Activated CD4-positive, alpha-beta T cell treated with anti-CD3 and anti-CD28 coated beads for 24 hours (primary cell): Measurements from ENCODE around the gene CD36.

Experiments used
- DNase-seq, 2 donors: peaks; one replicate each; pipeline ENCODE4 v3.0.0-alpha.2; 2020; ENCODE audit warnings: low read depth in 2 of 2

Gene CD36

DNA sequence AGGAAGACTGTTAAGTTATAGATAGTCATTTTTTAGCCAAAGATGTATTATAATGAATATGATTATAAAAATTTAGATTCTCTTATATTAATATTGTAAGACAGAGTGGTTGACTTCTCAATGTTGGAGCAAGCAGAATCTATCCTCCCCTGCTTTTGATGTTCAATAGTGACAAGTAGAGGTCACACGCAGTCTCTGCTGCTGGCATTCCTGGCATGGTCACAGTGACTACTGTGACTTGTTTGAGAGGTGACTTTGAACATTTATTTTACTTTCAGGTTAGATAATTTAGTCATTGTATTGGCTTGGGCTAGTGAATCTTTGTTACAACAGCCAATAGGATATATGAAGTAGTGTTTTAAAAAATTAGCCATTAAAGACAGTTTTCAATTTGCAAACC lies 13.7 kb upstream of the CD36 start:
- DNase-seq = no peak

DNA sequence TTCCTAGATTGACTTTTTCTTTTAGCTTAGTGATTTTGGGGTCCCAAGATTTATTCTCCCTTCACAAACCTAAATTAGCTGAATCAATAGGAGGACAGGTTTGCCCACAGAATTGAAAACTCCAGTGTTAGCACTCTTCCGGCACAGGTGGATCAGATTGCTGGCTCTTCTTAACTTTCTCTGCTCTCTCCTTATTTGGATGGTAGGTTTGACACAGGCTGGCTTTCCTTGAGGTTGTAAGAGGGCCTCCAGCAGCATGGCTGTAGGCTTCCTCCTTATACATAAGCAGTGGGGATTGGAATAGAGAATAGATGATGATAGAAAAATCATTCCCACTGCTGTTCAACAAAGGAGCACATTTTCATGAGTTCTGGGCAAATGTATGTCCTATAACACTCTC lies 9.4 kb upstream of the CD36 start:
- no peak for DNase-seq

DNA sequence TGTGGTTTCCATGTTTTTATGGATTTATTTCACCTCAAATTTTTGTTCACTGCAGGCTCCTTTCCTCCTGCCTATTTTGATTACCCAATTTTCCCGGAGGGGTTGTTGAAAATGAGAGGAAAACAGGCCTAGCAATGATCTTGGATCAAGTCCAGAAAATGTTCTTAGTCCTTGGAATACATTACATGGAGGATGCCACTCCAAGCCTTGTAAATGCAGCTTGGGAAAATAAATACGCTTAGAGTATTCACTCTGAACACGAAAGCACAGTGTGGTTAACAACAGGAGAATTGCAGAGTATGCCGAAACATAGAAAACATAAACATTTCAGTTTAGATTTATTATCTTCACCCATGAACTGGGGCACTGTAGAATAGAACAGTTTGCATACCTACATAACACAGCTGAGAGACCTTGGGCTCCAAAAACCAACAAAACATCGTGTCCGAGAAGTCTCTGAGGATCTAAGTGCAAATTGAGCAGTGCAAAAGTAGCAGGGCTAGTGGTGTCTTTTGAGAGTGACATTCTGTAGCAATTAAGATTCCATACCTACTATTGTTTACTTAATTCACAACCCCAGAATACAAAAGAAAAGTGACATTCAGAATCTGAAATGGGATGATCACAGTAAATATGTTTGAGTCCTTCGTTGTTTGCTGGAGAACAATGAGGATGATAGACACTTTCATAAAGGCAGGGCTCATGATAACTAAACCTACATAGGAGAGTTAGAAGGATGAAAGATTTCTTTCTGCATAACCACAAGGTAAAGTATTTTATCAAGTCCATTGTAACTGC lies 7.6 kb upstream of the CD36 start:
- no peak for DNase-seq

GRCh38 chr7:80631421-80631820 lies 7.0 kb upstream of the CD36 start:
- DNase-seq = no peak

- no peak for DNase-seq
These were observed 6.3 kb upstream of the CD36 start for GRCh38 chr7:80632139-80632538.

DNA sequence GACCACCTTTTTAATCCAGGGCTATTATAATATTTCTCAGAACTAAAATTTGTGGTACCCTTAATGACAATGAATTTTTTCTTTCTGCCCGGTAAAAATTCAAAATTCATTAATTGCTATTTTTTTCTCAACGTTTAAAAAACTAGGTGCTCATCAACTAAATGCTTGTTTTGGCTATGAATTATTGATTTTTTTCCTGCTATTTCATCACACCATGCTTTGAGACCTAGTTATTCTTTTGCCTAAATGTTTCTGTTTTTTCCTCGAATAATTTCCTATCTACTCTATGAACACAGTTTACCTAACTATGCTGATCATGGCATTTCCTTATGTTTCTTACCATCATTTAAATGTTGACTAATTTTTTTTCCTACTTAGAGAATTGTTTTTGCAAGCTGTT lies 5.6 kb upstream of the CD36 start:
- no peak for DNase-seq

DNA sequence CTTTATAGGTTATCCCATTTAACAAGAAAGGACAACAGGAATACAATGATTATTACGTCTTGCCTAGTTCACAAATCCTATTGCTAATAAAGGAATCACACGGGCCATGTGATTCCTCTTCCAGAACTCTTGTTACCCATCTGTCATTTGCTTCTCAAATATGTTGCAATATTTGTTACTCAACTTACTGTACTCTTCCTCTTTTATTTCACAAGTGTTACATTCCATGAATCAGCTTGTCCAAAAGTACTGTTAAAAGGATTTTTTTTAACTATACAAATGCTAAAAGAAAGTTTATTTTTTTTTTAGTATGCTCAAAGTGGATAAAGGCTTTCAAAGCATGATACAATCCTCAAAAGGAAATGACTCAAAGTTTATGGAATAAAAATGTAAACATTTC lies 3.9 kb upstream of the CD36 start:
- no peak for DNase-seq

- DNase-seq = no peak
These were observed 2.9 kb upstream of the CD36 start for GRCh38 chr7:80635533-80635932.

- DNase-seq = no peak
These were observed 2.4 kb upstream of the CD36 start for GRCh38 chr7:80635998-80636397.

GRCh38 chr7:80636709-80637108 lies 1.7 kb upstream of the CD36 start:
- DNase-seq = no peak

DNA sequence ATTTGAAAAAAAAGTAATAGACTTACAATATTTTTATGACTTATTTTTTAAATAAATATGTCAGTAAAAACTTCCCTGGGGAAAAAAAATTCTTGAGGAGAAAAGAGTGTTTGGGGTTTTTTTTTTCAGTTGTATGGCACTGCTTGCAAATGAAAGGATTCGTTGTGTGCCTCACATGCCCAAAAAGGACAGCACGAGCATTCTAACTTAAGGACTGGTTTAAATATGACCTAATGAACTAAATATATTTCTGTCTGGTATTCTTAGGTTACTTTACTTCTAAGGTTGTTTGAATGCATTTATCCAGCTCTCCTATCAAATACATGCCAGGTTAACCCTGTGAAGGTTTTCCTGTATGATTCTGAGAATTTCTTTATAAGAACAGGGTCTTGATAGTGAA lies 988 bp upstream of the CD36 start:
- no peak for DNase-seq

GRCh38 chr7:80639011-80639410 lies 569 bp downstream of the CD36 start:
- DNase-seq = no peak

DNA sequence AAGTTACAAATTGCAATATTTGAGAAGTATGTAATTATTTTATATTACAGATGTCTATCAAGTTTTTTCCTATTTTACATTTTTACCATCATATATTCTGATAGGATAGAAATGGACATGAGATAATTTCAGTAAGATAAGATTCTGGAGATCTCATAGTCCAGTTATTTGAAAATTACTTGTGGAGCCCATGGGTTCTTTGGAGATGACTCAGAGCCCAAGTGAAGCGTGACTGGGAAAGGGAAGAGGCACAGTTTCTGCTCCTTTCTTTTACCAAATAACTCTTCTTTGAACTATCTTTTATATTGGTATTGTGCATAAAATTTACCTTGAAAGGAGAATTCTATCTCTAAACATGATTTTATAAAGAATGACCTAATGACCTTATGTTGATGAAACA lies 2.4 kb downstream of the CD36 start:
- DNase-seq = no peak

GRCh38 chr7:80641548-80641947 lies 3.1 kb downstream of the CD36 start:
- no peak for DNase-seq

DNA sequence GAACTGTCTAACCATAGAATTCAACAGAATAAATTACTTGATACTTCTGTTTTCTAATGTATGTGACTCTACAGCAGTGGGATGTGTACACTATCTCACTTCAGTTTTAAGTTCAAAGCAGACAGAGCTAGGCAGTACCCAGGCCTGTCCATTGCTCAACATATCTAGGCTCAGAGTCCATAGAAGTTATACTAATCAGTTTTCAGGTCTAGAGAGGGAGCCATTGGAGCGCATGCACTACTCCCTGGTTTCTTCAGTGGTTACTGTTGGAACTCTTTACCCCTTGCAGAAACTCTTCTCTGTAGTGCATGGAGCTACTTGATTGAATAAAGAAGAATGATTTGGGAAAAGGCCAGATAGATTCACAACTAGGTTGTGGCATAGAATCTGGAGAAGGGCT lies 4.4 kb downstream of the CD36 start:
- no peak for DNase-seq

DNA sequence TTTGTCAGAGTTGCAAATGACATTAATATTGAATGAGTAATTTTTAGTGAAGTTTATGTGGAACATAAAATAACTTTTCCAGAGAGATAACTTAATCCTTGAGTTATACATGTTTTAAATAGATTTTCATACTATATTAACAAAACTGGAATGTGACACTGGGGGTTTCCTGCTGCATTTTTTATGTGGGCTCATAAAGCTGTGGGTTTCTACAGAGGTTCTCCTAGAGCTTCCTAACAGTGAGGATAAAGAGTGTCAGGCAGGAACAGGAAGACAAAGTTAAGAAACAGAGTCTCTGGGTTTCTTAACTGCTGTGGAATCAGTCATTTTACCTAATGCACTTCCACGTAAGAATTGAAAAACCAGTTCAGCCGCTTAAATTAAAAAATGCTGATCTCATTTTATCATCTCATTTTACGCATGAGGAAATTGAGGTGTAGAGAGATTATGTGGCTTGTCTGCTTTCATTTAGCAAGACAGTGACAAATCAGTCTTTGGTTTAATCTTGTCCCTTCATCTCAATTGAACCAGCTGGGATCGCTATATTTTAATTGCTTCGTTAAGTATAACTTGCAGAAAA lies 5.0 kb downstream of the CD36 start:
- no peak for DNase-seq

DNA sequence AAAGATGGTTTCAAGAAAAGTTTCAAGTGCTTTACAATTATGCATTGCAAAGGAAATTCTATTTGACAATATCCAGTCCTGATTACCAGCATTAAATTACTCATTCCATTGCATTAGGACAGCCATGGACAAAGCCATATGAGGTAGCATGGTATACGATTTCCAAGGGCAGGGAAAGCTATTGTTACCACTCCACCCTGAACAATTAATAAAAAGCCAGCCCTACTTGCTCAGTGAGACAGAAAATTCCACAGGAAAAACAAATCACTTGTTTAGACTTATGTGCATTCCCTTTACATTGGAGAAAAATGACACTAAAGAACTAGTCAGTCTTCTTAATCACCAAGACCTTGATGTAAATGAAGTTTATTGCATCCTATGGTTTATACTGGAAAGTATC lies 5.6 kb downstream of the CD36 start:
- no peak for DNase-seq

GRCh38 chr7:80646083-80646865 lies 7.8 kb downstream of the CD36 start:
- DNase-seq = no peak

- DNase-seq = no peak
These were observed 9.0 kb downstream of the CD36 start for GRCh38 chr7:80647436-80647835.

DNA sequence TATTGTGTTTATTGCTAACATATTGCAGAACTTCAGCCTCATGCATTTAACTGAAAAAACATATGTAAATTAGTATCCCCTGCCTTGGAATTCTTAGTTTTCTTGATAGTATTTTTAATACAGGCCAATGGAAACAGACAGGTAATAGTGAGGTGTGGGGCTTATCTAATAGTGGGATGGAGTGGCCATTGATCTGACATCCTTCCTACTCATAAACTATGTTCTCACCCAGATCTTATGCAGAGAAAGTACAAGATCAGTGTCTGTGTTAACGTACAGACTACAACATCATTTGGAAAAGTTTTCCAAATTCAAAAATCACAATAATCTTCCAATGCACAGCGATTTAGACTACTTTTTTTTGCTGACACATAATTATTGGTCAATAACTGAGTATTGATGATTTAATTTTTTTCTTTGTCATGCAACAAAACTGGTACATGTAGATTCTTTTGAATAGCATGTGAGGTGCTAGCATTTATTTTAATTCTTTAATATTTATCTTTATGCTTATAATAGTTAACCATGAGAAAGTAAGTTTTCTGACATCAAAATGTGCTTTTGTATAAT lies 9.7 kb downstream of the CD36 start:
- DNase-seq = no peak

- DNase-seq = no peak
These were observed 10.6 kb downstream of the CD36 start for GRCh38 chr7:80649011-80649410.

GRCh38 chr7:80650030-80650429 lies 11.6 kb downstream of the CD36 start:
- DNase-seq = no peak

GRCh38 chr7:80651471-80651870 lies 13.0 kb downstream of the CD36 start:
- DNase-seq = no peak
